HFF-Myc (cell line): ENCODE measurements around the gene PTPMT1.
"Not testable (repeated sequence)": the region's sequence is repeated elsewhere in the genome, so short reads cannot be mapped to it uniquely, and the experiment has no call there.

Experiments
- DNase-seq: peaks from one replicate; pipeline ENCODE4 v3.0.0-alpha.2; 2011; ENCODE audit warnings: low read depth; ENCODE audit errors: extremely low read depth
- H3K4me3 ChIP-seq: replicated peaks from 2 replicates; pipeline ENCODE4 v1.5.1; 2011; ENCODE audit warnings: low read depth, mild to moderate bottlenecking, control low read depth, low read length
- TF ChIP-seq, protein P1 (sequence below): IDR thresholded peaks from 2 replicates; pipeline ENCODE4 v1.5.1; 2012; ENCODE audit warnings: mild to moderate bottlenecking, low read depth, low read length, control low read depth; ENCODE audit errors: missing control alignments

Gene PTPMT1

DNA sequence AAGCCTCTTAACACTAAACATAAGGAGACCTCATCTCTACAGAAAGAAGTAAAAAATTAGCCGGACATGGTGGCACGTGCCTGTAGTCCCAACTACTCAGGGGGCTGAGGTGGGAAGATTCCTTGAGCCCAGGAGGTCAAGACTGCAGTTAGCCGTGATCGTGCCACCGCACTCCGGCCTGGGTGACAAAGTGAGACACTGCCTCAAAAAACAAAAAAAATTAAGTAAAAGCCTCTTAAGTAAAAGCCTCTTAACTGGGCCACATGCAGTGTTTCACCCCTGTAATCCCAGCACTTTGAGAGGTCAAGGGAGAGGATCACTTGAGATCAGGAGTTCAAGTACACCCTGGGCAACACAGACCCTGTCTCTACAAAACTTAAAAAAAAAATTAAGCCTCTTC, 38.2 kb upstream of the PTPMT1 start:
- no peak for DNase-seq
- H3K4me3 ChIP-seq, result no peak overlapping the region
- TF ChIP-seq, protein P1, sequence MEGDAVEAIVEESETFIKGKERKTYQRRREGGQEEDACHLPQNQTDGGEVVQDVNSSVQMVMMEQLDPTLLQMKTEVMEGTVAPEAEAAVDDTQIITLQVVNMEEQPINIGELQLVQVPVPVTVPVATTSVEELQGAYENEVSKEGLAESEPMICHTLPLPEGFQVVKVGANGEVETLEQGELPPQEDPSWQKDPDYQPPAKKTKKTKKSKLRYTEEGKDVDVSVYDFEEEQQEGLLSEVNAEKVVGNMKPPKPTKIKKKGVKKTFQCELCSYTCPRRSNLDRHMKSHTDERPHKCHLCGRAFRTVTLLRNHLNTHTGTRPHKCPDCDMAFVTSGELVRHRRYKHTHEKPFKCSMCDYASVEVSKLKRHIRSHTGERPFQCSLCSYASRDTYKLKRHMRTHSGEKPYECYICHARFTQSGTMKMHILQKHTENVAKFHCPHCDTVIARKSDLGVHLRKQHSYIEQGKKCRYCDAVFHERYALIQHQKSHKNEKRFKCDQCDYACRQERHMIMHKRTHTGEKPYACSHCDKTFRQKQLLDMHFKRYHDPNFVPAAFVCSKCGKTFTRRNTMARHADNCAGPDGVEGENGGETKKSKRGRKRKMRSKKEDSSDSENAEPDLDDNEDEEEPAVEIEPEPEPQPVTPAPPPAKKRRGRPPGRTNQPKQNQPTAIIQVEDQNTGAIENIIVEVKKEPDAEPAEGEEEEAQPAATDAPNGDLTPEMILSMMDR, result no peak

DNA sequence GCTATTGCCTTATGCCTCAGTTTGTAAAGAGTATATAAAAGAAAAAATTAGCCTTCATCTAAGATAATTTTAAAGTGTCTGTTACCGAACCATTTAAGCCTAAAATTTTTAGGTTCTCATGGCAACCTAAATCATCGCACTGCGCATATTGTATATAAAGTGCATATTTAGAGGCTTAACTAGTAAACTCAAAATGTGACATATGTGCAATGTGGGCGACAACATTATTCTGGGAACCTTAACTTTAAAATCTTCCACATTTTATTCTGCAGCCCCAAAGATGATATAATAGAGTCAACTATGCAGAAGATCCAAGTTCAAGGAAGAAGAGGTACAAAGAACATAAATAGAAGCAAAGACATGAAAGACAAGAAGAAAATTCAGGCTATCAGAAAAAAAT, 35.4 kb upstream of the PTPMT1 start:
- TF ChIP-seq, protein P1, result no peak
- H3K4me3 ChIP-seq, result no peak overlapping the region
- DNase-seq, result no peak

DNA sequence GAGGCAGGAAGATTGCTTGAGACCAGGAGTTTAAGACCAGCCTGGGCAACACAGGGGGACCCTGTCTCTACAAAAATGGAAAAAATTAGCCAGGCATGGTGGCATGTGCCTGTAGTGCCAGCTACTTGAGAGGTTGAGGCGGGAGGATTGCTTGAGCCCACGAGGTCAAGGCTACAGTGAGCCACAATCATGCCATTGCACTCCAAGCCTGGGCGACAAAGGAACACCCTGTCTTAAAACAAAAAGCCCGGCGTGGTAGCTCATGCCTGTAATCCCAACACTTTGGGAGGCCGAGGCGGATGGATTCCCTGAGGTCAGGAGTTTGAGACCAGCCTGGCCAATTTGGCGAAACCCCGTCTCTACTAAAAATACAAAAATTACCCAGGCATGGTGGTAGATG, 34.7 kb upstream of the PTPMT1 start:
- not testable (repeated sequence) for DNase-seq

DNA sequence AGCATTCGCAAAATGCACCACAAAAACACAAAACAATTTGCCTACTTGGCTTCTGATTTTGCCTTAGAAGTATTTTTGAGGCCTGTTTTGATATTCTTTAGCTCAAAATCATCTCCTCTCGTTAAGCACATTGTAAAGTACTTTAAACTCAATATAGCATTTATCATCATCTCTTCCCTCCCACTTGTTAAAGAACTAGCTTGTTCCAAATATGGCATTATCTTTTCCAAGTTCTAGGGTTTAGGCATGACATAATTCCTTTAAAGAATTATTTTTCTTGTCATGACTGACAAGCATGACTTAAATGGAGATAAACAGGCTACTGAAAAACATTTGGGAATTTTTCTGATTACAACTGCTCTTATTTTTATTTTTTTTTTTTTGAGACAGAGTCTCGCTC, 33.7 kb upstream of the PTPMT1 start:
- no peak overlapping the region for H3K4me3 ChIP-seq
- no peak for DNase-seq
- TF ChIP-seq, protein P1, result no peak

More for the DNA sequence above, 34.7 kb upstream of the PTPMT1 start:
- H3K4me3 ChIP-seq, result not testable (repeated sequence)

DNA sequence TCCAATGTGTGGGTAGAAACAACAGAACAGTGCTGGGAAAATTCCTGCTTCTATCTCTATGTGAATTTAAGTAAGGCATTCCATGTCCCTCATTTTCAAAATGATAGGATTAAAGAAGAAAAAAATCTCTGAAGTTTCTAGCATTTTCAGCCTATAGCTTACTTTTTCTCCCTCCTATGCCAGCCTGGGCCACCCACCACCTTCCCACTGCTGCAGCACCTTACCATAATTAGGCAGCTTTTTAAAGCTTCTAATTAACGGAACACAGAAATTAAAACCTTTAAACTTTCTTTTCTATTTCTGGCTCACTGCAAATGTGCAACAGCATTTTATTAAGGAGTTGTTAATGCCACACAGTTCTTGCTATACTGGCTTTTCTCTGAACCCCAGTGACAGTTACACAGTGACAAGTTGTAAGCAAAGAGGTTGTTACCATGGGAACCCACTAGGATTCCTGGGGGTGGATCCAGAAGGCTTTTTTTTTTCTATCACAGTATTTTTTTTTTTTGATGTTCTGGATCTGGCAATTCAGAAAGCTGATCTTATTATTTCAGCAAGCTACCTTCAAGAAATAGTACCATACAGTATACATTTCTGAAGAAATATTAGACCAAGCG, 32.7 kb upstream of the PTPMT1 start:
- no peak for DNase-seq
- TF ChIP-seq, protein P1, result no peak
- no peak overlapping the region for H3K4me3 ChIP-seq

DNA sequence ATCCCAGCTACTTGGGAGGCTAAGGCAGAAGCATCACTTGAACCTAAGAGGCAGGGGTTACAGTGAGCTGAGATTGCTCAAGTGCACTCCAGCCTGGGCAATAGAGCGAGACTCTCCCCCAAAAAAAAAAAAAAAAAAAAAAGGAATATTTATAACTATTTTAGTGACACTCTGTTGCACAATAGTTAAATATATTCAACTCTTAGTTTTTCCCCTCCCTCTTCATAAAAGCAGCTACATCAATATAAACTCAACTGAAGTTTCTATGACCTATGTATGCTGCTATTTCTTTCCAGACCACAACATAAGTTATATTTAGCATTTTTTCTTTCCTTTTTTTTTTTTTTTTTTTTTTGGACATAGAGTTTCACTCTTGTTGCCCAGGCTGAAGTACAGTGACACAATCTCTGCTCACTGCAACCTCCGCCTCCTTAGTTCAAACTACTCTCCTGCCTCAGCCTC, 31.7 kb upstream of the PTPMT1 start:
- TF ChIP-seq, protein P1, result no peak
- H3K4me3 ChIP-seq, result no peak overlapping the region
- no peak for DNase-seq

DNA sequence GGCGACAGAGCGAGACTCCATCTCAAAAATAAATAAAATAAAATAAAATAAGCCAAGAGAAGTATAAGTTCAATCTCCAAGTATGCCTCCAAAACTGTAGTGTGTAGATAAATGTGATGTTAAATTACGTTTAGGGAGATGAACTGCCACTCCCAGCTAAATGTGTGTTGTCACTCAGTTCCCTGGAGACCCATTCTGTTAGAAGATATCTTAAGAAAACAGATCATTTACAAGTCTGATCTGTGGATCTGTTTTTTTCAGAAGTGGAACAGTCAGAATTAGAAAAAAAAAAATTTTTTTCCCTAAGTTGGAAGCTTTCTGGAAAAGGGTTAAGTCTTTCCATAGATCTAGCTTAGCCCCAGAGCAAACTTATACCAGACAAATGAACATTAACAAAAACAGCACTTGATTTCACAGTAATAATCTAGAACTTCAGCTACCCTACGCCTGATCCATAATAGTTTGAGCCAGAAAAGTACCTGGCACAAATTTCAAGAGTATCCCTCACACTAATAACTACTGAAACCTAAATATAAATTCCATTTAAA, 30.6 kb upstream of the PTPMT1 start:
- no peak overlapping the region for H3K4me3 ChIP-seq
- DNase-seq, result no peak
- TF ChIP-seq, protein P1, result no peak
